Skeletal muscle tissue (tissue), 4 donors: ENCODE data around the gene HDAC10. TPM values are rescaled to one million over a fixed set of nuclear protein-coding genes. Genes with fewer than 3 reads are reported as not detected.
"Not testable (repeated sequence)": the region's sequence is repeated elsewhere in the genome, so short reads cannot be mapped to it uniquely, and the experiment has no call there.

Experiments
- H3K27ac ChIP-seq: one replicate; pipeline ENCODE4 v1.7.0; 2013; ENCODE audit warnings: mild to moderate bottlenecking, low read depth, low read length, inconsistent platforms
- H3K27me3 ChIP-seq, 3 donors: one replicate each; pipeline ENCODE4 v1.7.0; 2013; ENCODE audit warnings: low read length in 3 of 3; ENCODE audit not compliant: control insufficient read depth in 3 of 3, insufficient read depth in 3 of 3
- H3K36me3 ChIP-seq, 3 donors: one replicate each; pipeline ENCODE4 v1.7.0; 2013; ENCODE audit warnings: low read length in 3 of 3; ENCODE audit not compliant: control insufficient read depth in 3 of 3, insufficient read depth in 3 of 3
- H3K4me1 ChIP-seq, 3 donors: one replicate each; pipeline ENCODE4 v1.7.0; 2013; ENCODE audit warnings: low read length in 3 of 3, mild to moderate bottlenecking in 3 of 3; ENCODE audit not compliant: control insufficient read depth in 3 of 3, insufficient read depth in 3 of 3
- H3K4me3 ChIP-seq, 3 donors: one replicate each; pipeline ENCODE4 v1.7.0; 2013; ENCODE audit warnings: low read length in 3 of 3
- H3K9ac ChIP-seq, 3 donors: one replicate each; pipeline ENCODE4 v1.7.0; 2013; ENCODE audit warnings: low read length in 3 of 3, mild to moderate bottlenecking in 3 of 3, moderate library complexity in 2 of 3, low read depth in 1 of 3
- H3K9me3 ChIP-seq, 3 donors: one replicate each; pipeline ENCODE4 v1.7.0; 2013; ENCODE audit warnings: low read length in 3 of 3; ENCODE audit not compliant: control insufficient read depth in 3 of 3
- total RNA-seq: library from RNA; depleted of rRNA; stranded (reverse); fragments of >200 nt; gene quantifications from one replicate; pipeline ENCODE4 v1.2.3, GENCODE V29; 2014
- donor health status: Osteomylitis.

HDAC10 gene
- total RNA-seq, 1 donor from 2014 or later = 8.9 TPM

GRCh38 chr22:50210378-50211139, 40.5 kb downstream of the HDAC10 start:
- Histone ChIP-seq H3K27me3 (no peaks in the 10 kb centered on the region), H3K36me3 (peaks cover 50 to 68% (median 51%) of the 10 kb centered on the region in 3 donors), H3K9me3 (no peaks in the 10 kb centered on the region), H3K4me1 (peaks cover 17 to 31% (median 30%) of the 10 kb centered on the region in 3 donors), H3K27ac (no peak overlapping the region), H3K4me3 (no peak overlapping the region), H3K9ac (no peak overlapping the region)

GRCh38 chr22:50209893-50210292, 41.2 kb downstream of the HDAC10 start:
- H3K9ac ChIP-seq = no peak overlapping the region
- no peaks in the 10 kb centered on the region for H3K27me3 ChIP-seq
- H3K36me3 ChIP-seq = peaks cover 45 to 63% (median 50%) of the 10 kb centered on the region in 3 donors
- no peaks in the 10 kb centered on the region for H3K9me3 ChIP-seq
- peaks cover 18 to 35% (median 32%) of the 10 kb centered on the region in 3 donors for H3K4me1 ChIP-seq
- H3K4me3 ChIP-seq = no peak overlapping the region
- H3K27ac ChIP-seq = no peak overlapping the region

- no peaks in the 10 kb centered on the region for H3K27me3 ChIP-seq
- no peak overlapping the region for H3K4me3 ChIP-seq
- H3K9me3 ChIP-seq = no peaks in the 10 kb centered on the region
- no peak overlapping the region for H3K9ac ChIP-seq
- H3K27ac ChIP-seq = no peak overlapping the region
- peaks cover 18 to 35% (median 35%) of the 10 kb centered on the region in 3 donors for H3K4me1 ChIP-seq
- peaks cover 42 to 59% (median 47%) of the 10 kb centered on the region in 3 donors for H3K36me3 ChIP-seq
Observed at GRCh38 chr22:50208939-50209892, 41.8 kb downstream of the HDAC10 start.

GRCh38 chr22:50208430-50208938, 42.6 kb downstream of the HDAC10 start:
- H3K4me1 ChIP-seq = peaks cover 18 to 35% (median 35%) of the 10 kb centered on the region in 3 donors
- H3K9ac ChIP-seq = peak overlapping the region in 1 of 3 donors; percentile 16
- no peaks in the 10 kb centered on the region for H3K9me3 ChIP-seq
- peaks cover 46 to 59% (median 47%) of the 10 kb centered on the region in 3 donors for H3K36me3 ChIP-seq
- H3K4me3 ChIP-seq = no peak overlapping the region
- no peak overlapping the region for H3K27ac ChIP-seq
- H3K27me3 ChIP-seq = no peaks in the 10 kb centered on the region

- Histone ChIP-seq H3K4me1 (peaks cover 18 to 35% (median 35%) of the 10 kb centered on the region in 3 donors), H3K9me3 (no peaks in the 10 kb centered on the region), H3K27me3 (no peaks in the 10 kb centered on the region), H3K36me3 (peaks cover 38 to 53% (median 39%) of the 10 kb centered on the region in 3 donors), H3K27ac (no peak overlapping the region), H3K4me3 (no peak overlapping the region), H3K9ac (no peak overlapping the region)
Observed at GRCh38 chr22:50207383-50208140, 43.5 kb downstream of the HDAC10 start.

- peak overlapping the region in 1 of 3 donors; percentile 57 for H3K9ac ChIP-seq
- peaks cover 35 to 48% (median 36%) of the 10 kb centered on the region in 3 donors for H3K36me3 ChIP-seq
- no peak overlapping the region for H3K4me3 ChIP-seq
- no peaks in the 10 kb centered on the region for H3K9me3 ChIP-seq
- no peak overlapping the region for H3K27ac ChIP-seq
- no peaks in the 10 kb centered on the region for H3K27me3 ChIP-seq
- peaks cover 26 to 43% (median 42%) of the 10 kb centered on the region in 3 donors for H3K4me1 ChIP-seq
Observed at GRCh38 chr22:50206599-50206998, 44.5 kb downstream of the HDAC10 start.

- Histone ChIP-seq H3K9me3 (no peaks in the 10 kb centered on the region), H3K4me1 (peaks cover 27 to 44% (median 43%) of the 10 kb centered on the region in 3 donors), H3K36me3 (peaks cover 30 to 42% (median 32%) of the 10 kb centered on the region in 3 donors), H3K4me3 (no peak overlapping the region), H3K9ac (peak overlapping the region in 1 of 3 donors; percentile 57), H3K27ac (no peak overlapping the region), H3K27me3 (no peaks in the 10 kb centered on the region)
Observed at GRCh38 chr22:50205781-50206569, 45.1 kb downstream of the HDAC10 start.

GRCh38 chr22:50204998-50205397, 46.1 kb downstream of the HDAC10 start:
- not testable (repeated sequence) for H3K27ac ChIP-seq, H3K27me3 ChIP-seq, H3K4me3 ChIP-seq, H3K9me3 ChIP-seq, H3K9ac ChIP-seq
- peaks cover 30 to 46% (median 45%) of the 10 kb centered on the region in 3 donors for H3K4me1 ChIP-seq
- H3K36me3 ChIP-seq = peaks cover 22 to 32% (median 23%) of the 10 kb centered on the region in 3 donors
